C4-2B (cell line): Measurements from ENCODE around the gene LRRC25.

Experiments
- CTCF ChIP-seq: fragments of 450-650 bp; conservative IDR thresholded peaks from 2 replicates; pipeline ENCODE4 v1.5.1; 2017; ENCODE audit warnings: mild to moderate bottlenecking
- ZFX ChIP-seq: fragments of 450-650 bp; IDR thresholded peaks from 2 replicates; pipeline ENCODE4 v1.6.1; 2017

GRCh38 chr19:18345296-18345695 is 52.1 kb downstream of the LRRC25 start:
- TF ChIP-seq CTCF: no peak
- no peak for TF ChIP-seq ZFX
